ENCODE measurements around the gene EML3. TPM values are rescaled to one million over a fixed set of nuclear protein-coding genes. Genes with fewer than 3 reads are reported as not detected.

The EML3 gene
- total RNA-seq (2022; extraction: Qiagen RNA extraction; ENCODE audit: low read depth) = 17.7 to 28.3 TPM (median 25.4 TPM) in 5 replicates

GRCh38 chr11:62612366-62613290 is at the start of gene EML3, which contains the start of gene ROM1:
Gene EML3 (minus strand): TSS chr11:62612775. CDS start chr11:62612457, 318 bp downstream.
Gene ROM1 (plus strand): TSS chr11:62613257. CDS start chr11:62613282, 25 bp downstream.

GRCh38 chr11:62645946-62646824 is 33.6 kb upstream of the EML3 start, which contains the start of gene GANAB:
Gene GANAB (minus strand): TSS chr11:62646613. CDS start chr11:62646599, 14 bp downstream.

GRCh38 chr11:62621567-62622470 is 9.2 kb upstream of the EML3 start, which contains the start of gene B3GAT3:
Gene B3GAT3 (minus strand): TSS chr11:62621986. CDS start chr11:62621947, 39 bp downstream.

GRCh38 chr11:62601372-62602140 is 11.0 kb downstream of the EML3 start, which contains the start of gene MTA2:
Gene MTA2 (minus strand): TSS chr11:62601865. CDS start chr11:62601450, 415 bp downstream.

GRCh38 chr11:62591448-62592145 is 21.0 kb downstream of the EML3 start, which contains the start of gene TUT1:
Gene TUT1 (minus strand): TSS chr11:62591523. CDS start chr11:62591485, 38 bp downstream.

GRCh38 chr11:62573592-62574362 is 38.8 kb downstream of the EML3 start, which contains the start of gene EEF1G:
Gene EEF1G (minus strand): TSS chr11:62573891. CDS start chr11:62573842, 49 bp downstream.

Other genes starting within 250 kb of the EML3 start
- not detected in 5 replicates for gene SCGB1A1, start 193.7 kb downstream of the EML3 start, total RNA-seq (2022; extraction: Qiagen RNA extraction; ENCODE audit: low read depth)
- 153 to 206 TPM (median 176 TPM) in 5 replicates for gene AHNAK, start 66.0 kb downstream of the EML3 start, total RNA-seq (2022; extraction: Qiagen RNA extraction; ENCODE audit: low read depth)
- gene EEF1G, start 38.9 kb downstream of the EML3 start, total RNA-seq (2022; extraction: Qiagen RNA extraction; ENCODE audit: low read depth) = 1,810 to 2,054 TPM (median 1,998 TPM) in 5 replicates
- gene TUT1, start 21.3 kb downstream of the EML3 start, total RNA-seq (2022; extraction: Qiagen RNA extraction; ENCODE audit: low read depth) = 12.6 to 16.4 TPM (median 14.7 TPM) in 5 replicates
- 85.5 to 90.4 TPM (median 87.7 TPM) in 5 replicates for gene MTA2, start 10.9 kb downstream of the EML3 start, total RNA-seq (2022; extraction: Qiagen RNA extraction; ENCODE audit: low read depth)
- 2.2 to 4.7 TPM (median 4.0 TPM) in 5 replicates for gene ROM1, start 482 bp upstream of the EML3 start, total RNA-seq (2022; extraction: Qiagen RNA extraction; ENCODE audit: low read depth)
- gene B3GAT3, start 9.2 kb upstream of the EML3 start, total RNA-seq (2022; extraction: Qiagen RNA extraction; ENCODE audit: low read depth) = 43.0 to 56.7 TPM (median 55.6 TPM) in 5 replicates
- 243 to 281 TPM (median 269 TPM) in 5 replicates for gene GANAB, start 33.8 kb upstream of the EML3 start, total RNA-seq (2022; extraction: Qiagen RNA extraction; ENCODE audit: low read depth)
- 16.8 to 22.4 TPM (median 21.8 TPM) in 5 replicates for gene INTS5, start 40.5 kb upstream of the EML3 start, total RNA-seq (2022; extraction: Qiagen RNA extraction; ENCODE audit: low read depth)
- 136 to 160 TPM (median 145 TPM) in 5 replicates for gene C11orf98, start 52.4 kb upstream of the EML3 start, total RNA-seq (2022; extraction: Qiagen RNA extraction; ENCODE audit: low read depth)
- 11.7 to 17.3 TPM (median 13.5 TPM) in 5 replicates for gene CSKMT, start 52.5 kb upstream of the EML3 start, total RNA-seq (2022; extraction: Qiagen RNA extraction; ENCODE audit: low read depth)
- 23.9 to 36.7 TPM (median 32.9 TPM) in 5 replicates for gene UQCC3, start 58.9 kb upstream of the EML3 start, total RNA-seq (2022; extraction: Qiagen RNA extraction; ENCODE audit: low read depth)
- 4.0 to 5.2 TPM (median 5.0 TPM) in 5 replicates for gene LBHD1, start 59.5 kb upstream of the EML3 start, total RNA-seq (2022; extraction: Qiagen RNA extraction; ENCODE audit: low read depth)
- 113 to 129 TPM (median 124 TPM) in 5 replicates for gene UBXN1, start 66.3 kb upstream of the EML3 start, total RNA-seq (2022; extraction: Qiagen RNA extraction; ENCODE audit: low read depth)
- gene LRRN4CL, start 76.8 kb upstream of the EML3 start, total RNA-seq (2022; extraction: Qiagen RNA extraction; ENCODE audit: low read depth) = 0.08 to 0.12 TPM (median 0.10 TPM) in 3 of 5 replicates, not detected in the others
- 55.9 to 81.0 TPM (median 72.4 TPM) in 5 replicates for gene BSCL2, start 94.6 kb upstream of the EML3 start, total RNA-seq (2022; extraction: Qiagen RNA extraction; ENCODE audit: low read depth)
- 0.08 TPM in 1 of 5 replicates, not detected in the others for gene GNG3, start 94.9 kb upstream of the EML3 start, total RNA-seq (2022; extraction: Qiagen RNA extraction; ENCODE audit: low read depth)
- gene HNRNPUL2, start 114.7 kb upstream of the EML3 start, total RNA-seq (2022; extraction: Qiagen RNA extraction; ENCODE audit: low read depth) = 37.0 to 43.4 TPM (median 42.3 TPM) in 5 replicates
- 32.4 to 38.1 TPM (median 35.4 TPM) in 5 replicates for gene TTC9C, start 115.7 kb upstream of the EML3 start, total RNA-seq (2022; extraction: Qiagen RNA extraction; ENCODE audit: low read depth)
- 0.97 to 2.2 TPM (median 1.4 TPM) in 5 replicates for gene ZBTB3, start 141.4 kb upstream of the EML3 start, total RNA-seq (2022; extraction: Qiagen RNA extraction; ENCODE audit: low read depth)
- gene POLR2G, start 148.8 kb upstream of the EML3 start, total RNA-seq (2022; extraction: Qiagen RNA extraction; ENCODE audit: low read depth) = 164 to 200 TPM (median 184 TPM) in 5 replicates
- 13.6 to 17.9 TPM (median 16.1 TPM) in 5 replicates for gene TAF6L, start 158.6 kb upstream of the EML3 start, total RNA-seq (2022; extraction: Qiagen RNA extraction; ENCODE audit: low read depth)
- gene TMEM179B, start 174.6 kb upstream of the EML3 start, total RNA-seq (2022; extraction: Qiagen RNA extraction; ENCODE audit: low read depth) = 67.5 to 93.2 TPM (median 88.1 TPM) in 5 replicates
- 19.1 to 31.3 TPM (median 28.3 TPM) in 5 replicates for gene TMEM223, start 179.2 kb upstream of the EML3 start, total RNA-seq (2022; extraction: Qiagen RNA extraction; ENCODE audit: low read depth)
- 48.0 to 61.2 TPM (median 57.6 TPM) in 5 replicates for gene NXF1, start 192.7 kb upstream of the EML3 start, total RNA-seq (2022; extraction: Qiagen RNA extraction; ENCODE audit: low read depth)
- 19.8 to 29.3 TPM (median 27.5 TPM) in 5 replicates for gene STX5, start 219.3 kb upstream of the EML3 start, total RNA-seq (2022; extraction: Qiagen RNA extraction; ENCODE audit: low read depth)
- gene TEX54, start 220.1 kb upstream of the EML3 start, total RNA-seq (2022; extraction: Qiagen RNA extraction; ENCODE audit: low read depth) = not detected in 5 replicates
- 74.7 to 85.8 TPM (median 82.6 TPM) in 5 replicates for gene WDR74, start 226.8 kb upstream of the EML3 start, total RNA-seq (2022; extraction: Qiagen RNA extraction; ENCODE audit: low read depth)

All from A549 treated with CpdA at 1 μM for 4 hours (cell line).